HG02885 (cell line): ENCODE measurements around the gene PNRC2.

Source experiments
- ATAC-seq: cut with Tn5 transposase; IDR thresholded peaks from one replicate; pipeline ENCODE4 v1.9.1; 2021; ENCODE audit warnings: mild to moderate bottlenecking; ENCODE audit not compliant: unreplicated experiment, poor library complexity

Gene PNRC2, protein sequence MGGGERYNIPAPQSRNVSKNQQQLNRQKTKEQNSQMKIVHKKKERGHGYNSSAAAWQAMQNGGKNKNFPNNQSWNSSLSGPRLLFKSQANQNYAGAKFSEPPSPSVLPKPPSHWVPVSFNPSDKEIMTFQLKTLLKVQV

DNA sequence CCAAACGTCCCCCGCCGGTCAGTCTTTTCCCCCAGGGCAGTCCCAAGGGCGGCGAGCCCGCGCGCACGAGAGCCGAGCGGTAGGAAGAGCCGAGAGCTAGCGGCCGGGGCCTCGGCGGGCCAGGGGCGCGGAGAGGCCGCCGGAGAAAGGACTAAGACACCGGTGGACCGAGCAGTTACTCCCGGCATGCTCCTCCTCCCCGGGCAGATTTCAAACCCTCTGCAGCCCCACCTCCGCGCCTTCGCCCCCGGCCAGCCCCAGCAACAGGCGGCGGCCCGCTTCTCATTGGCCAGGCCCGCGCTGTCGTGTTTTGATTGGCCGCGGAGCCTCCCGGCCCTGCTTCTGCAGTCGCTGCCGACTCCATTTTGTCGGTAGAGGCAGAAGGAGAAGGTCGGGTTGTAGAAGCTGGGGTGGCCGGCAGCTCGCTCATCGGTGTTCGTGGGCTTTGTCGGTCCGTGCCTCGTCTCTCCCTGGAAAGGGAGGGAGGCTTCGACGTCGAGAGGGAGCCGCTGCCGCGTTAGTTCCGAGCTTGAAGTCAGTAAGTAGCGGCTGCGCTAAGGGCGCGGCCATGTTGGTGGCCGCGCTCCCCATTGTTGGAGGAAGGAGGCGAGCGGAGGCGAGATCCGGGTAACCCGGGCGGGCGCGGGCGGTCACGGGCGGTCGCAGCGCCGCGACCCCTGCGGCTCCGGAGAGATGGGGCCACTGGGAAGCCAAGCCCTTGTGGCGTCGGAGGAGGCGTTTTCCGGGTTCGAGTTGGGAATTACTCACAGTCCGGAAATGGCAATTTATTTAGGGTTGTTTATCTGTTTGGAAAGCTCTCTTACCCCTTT, at the start of gene PNRC2:
Gene PNRC2 (plus strand): TSS at position 368 of the 830 bp plus-strand sequence. CDS start 1,630 bp downstream, outside the sequence.
- peak; percentile 78 for ATAC-seq

DNA sequence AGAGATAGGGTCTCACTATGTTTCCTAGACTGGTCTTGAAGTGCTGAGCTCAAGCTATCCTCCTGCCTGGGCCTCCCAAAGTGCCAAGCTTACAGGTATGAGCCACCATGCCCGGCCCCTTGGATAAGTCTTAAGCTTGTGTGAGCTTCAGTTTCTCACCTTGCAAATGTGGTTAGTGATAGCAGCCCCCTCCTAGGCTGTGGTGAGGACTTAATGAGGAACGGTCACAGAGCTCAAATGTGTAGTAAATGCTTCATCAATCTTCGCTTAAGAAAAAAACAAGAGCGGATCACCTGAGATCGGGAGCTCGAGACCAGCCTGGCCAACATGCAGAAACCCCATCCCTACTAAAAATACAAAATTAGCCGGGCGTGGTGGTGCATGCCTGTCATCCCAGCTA, 49.5 kb upstream of the PNRC2 start:
- no peak for ATAC-seq

DNA sequence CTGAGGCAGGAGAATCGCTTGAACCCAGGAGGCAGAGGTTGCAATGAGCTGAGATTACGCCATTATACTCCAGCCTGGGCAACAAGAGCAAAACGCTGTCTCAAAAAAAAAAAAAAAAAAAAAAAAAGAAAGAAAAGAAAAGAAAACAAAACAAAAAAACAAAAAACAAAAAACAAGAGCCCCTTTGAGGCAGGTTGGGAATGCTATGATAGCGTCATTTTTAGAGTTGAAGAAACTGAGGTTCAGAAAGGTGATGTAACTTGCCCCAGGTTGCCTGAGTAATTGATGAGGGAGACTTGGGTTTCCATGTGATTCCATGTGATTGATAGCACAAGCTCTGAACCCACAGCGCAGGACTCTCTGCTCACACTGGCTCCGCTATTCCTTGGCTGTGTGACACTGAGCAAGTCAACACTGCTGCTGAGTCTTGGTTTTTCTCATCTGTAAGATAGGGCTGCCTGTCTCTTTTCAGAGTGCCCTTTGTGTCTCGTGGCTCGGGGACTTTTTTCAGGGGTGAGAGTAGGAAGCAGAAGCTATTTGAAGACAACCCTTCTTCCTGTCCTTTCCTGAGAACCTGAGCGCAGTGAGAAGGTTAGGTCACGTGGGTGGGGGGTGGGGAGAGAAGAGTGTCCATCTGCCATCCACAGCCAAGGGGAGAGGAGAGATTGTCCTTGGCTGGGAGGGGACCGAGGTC, 48.9 kb upstream of the PNRC2 start:
- no peak for ATAC-seq

DNA sequence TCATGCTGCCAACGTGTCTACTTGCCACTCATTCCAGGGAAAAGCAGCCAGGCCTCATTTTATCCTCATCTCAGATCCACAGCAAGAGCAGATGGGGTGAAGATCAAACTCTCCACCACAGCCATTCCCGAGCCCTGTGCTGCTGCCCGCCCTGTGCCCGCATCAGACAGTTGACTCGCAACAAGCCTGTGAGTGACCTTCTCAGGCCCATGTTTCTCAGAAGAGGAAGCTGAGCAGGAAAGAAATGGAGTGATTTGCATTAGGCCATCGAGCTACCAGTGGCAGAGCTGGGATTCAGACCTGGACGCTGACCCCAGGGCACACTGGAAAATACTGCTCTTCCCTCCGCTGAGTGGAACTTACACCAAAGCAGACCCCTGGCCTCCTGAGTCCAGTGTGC, 47.7 kb upstream of the PNRC2 start:
- no peak for ATAC-seq

DNA sequence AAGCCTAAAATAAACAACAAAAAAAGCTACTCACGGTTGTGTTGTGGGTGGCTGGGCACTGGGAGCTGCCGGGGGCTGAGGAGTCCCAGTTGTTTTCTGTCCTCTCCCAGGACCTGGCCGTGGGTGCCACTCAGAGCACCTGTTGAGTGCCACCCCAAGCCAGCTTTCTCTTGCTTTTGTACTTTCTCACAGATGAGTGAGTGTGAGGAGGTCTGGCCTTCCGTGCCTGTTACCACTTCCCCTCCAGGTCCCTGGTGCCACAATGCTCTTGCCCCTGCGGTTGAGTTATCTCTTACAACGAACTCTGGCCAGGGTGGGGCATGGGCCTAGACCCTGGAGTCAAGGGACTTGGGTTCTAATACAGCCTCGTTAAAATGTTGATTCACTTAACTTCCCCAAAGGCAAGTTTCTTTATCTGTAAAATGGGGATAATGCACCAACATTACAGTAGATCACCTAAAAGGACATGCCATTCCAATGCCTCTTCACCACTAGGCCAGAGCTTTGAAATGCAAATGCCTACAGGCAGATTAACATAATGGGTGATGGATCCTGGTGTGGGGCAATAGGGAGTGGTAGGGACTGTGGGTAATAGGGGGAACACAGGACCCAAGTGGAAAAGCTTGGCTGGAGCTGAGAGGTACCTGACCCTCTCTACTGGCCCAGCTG, 46.3 kb upstream of the PNRC2 start, which contains the start of gene CNR2:
Gene CNR2 (minus strand): TSS at position 151 of the 669 bp plus-strand sequence. CDS start 37,745 bp downstream, outside the sequence.
- no peak for ATAC-seq

DNA sequence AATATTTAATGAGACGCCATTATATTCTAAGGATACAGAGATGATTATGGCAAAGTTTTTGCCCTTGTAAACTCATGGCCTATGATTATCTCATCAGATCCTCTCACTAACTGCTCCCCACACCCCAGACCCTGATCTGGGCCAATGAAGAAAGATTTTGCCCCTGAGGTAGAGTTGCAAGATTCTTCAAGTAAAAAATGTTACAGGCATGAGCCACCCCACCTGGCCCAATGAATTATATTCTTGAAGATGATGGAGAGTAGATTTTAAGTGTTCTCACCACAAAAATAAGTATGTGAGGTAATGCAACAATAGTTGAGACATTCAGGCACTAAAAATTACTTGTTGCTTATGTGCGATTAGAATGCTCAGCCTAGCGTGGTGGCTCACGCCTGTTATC, 44.7 kb upstream of the PNRC2 start:
- no peak for ATAC-seq

DNA sequence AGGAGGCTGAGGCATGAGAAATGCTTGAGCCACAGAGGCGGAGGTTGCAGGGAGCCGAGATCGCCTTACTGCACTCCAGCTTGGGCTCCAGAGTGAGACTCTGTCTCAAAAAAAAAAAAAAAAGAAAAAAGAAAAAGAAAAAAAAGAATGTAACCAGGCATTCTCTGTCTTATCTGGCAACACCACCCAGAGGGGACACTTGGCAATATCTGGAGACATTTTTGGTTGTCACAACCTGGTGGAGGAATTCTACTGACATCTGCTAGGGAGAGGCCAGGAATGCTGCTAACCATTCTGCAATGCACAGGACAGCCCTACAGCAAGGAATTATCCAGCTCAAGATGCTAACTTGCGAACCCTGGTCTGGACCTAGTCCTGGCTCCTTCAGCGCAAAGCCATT, 44.2 kb upstream of the PNRC2 start:
- no peak for ATAC-seq

DNA sequence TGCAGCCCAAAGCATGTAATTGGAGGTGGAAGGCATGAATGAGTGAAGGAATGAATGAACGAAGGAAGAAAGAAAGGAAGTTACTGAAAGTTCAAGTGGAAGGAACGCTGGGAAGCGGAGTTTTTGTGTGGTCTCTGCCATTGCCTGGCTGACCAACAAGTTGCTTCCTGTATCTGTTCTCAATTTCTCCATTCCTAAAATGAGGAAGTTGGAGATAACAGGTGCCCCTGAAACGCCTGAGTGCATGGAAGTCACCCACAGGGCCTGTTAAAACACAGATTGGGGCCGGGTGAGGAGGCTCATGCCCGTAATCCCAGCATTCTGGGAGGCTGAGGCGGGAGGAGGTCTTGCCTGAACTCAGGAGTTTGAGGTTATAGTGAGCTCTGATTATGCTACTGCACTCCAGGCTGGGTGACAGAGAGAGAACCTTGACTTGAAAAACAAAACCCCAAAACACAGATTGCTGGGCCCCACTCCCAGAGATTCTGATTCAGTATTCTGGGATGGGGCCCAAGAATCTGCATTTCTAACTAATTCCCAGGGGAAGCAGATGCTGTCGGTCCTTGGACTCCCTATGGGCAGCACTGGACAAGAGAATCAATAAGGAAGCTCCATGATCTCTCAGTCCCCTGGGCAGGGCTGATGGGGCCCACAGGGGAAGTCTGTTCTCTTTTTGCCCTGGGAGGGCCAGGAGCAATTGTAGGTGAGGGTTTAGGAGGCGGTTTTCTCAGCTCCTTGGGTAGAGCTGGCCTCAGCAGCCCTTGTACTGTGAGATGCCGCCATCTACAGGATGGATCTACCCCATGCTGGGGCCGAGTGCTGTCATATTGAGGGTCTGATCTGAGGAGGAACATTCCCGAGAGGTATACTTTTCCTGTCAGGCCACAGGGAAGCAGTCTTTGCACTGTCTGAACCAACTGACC, 43.2 kb upstream of the PNRC2 start:
- peak; percentile 75 for ATAC-seq

DNA sequence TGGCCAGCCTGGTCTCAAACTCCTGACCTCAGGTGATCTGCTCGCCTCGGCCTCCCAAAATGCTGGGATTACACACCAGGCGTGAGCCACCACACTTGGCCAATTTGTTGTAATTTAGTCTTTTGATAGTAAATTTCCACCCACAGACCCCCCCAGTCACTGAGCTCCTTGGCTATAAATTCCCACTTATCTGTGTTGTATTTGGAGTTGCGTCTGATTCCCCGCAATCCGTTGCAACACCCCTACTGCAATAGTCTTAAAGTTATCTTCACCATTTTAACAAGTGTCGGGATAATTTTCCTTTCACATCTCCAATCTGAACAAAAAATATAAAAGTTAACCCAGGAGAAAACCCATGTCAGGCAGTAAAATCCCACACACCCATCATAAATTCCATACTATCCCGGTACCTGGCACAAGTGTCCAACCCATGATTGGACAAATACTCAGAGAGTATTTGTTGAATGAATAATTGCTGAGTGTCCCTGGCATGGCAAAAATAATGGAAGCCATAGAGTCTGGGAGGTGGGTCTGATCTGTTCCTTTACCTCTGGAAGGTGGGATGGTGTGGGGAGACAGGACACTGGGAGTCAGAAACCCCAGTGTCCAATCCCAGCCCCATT, 37.2 kb upstream of the PNRC2 start:
- ATAC-seq: no peak

DNA sequence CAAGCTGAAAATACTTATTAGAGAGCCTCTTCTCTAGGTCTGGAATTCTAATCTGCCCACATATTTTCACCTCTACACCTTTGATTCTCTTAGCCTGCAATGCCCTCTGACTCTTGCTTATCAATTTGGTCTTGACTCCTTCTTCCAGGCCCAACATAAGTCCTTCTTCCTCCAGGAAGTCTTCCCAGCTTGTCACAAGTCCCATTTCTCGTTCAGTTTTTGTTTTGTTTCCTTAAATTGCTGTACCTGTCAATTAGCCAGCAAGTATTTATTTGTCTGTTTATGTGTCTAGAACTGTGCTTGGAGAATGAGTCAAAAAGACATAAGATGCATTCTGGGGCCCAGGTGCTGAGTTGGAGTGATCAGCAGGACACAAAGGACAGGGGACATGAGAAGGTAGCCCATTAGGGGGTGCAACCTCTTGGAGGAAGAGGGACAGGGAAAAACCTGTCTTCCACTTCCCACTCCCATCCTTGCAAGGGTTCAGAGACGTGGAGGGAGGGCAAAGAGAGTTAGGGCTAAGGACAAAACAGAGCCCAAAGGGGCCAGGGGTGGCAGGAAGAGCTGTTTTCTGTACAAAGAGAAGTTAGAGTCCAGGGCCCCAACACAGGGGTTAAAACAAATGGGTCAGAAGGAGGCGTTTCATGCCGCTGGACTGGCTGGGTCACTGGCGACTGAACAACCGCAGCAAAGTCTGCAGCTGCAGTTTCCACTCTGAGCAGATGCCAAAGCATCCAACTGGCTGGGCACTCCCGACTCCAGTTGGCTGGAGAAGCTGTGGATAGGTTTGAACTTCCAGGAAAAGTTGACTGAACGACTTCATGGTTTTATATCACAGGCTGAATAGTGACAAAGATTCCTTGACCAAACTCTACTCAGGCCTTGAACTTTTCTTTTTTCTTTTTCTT, 35.8 kb upstream of the PNRC2 start:
- ATAC-seq: no peak

DNA sequence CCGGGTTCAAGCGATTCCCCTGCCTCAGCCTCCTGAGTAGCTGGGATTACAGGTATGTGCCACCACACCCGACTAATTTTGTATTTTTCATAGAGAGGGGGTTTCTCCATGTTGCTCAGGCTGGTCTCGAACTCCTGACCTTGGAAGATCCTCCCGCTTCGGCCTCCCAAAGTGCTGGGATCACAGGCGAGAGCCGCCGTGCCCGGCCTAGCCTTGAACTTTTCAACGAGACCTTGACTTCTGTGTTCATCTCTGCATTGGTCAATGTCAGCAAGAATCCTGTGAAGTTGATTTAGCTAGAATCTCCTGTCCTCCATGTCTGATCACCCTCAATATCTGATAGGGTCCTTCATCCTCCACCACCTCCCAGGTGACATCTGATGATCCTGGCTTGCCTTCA, 35.0 kb upstream of the PNRC2 start:
- no peak for ATAC-seq

DNA sequence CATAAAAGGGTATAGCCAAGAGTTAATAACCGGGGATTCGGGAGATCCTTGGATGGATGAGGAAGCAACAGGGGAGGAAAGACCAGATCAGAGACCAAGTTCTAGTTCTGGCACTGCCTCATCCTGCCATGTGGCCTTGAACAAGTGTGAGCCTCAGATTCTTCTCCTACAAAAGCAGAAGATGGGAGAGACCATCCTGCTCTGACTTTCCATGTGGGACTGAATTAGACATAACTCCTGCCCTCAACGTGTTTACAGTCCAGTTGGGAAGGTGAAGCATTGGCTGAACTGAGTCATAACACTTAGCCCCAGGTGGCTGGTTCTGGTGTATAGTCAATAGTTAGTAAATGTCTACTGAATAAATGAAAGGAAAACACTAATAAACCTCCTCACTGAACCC, 34.3 kb upstream of the PNRC2 start:
- no peak for ATAC-seq

DNA sequence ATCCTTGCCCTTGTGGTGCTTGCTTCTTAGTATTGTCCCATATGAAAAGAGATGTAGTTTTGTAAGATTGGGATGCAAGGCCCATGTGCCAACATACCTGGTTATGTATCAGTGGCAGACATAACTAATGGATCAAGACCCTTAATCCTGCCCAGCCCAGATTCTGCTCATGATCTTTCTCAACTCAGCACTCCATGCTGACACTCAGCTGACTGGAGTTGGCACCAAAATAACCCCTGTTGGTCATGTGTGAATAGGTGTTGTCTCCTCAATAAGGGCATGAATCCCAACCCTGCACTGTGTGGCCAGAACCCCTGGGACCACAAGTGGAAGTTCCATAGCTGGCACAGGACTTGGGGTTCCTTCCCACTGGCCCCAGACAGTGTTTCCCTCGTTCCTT, 32.5 kb upstream of the PNRC2 start:
- ATAC-seq: no peak

DNA sequence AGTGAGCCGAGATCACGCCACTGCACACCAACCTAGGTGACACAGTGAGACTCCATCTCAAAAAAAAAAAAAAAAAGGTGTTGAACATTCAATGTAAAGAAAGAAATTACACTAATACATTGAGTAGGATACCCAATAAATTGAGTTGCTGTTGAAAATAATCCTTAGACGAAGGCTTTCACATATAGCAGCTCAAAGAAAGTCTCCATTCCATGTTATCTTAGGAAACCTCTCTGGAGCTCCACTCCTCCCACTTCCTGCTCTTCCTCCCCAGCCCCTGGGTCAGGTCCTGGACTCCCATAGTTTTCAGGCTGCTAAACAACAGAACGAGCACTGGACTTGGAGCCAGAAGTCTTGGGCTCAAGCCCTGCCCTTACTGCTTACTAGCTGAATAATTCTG, 30.8 kb upstream of the PNRC2 start:
- no peak for ATAC-seq

DNA sequence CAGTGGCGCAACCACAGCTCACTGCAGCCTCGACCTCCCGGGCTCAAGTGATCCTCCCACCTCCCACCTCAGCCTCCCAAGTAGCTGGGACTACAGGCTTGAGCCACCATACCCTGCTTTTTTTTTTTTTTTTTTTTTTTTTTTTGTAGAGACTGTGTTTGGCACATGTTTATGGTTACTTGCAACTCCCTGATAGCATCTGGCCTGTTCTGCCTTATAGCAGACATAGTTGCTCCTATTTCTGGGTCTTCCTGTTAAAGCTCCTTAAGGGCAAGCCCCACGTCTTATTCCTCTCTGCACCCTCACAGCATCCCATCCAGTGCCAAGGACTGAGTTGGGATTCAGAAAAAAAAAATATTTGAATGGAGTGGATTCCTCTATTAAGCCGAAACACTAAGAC, 29.4 kb upstream of the PNRC2 start:
- no peak for ATAC-seq

DNA sequence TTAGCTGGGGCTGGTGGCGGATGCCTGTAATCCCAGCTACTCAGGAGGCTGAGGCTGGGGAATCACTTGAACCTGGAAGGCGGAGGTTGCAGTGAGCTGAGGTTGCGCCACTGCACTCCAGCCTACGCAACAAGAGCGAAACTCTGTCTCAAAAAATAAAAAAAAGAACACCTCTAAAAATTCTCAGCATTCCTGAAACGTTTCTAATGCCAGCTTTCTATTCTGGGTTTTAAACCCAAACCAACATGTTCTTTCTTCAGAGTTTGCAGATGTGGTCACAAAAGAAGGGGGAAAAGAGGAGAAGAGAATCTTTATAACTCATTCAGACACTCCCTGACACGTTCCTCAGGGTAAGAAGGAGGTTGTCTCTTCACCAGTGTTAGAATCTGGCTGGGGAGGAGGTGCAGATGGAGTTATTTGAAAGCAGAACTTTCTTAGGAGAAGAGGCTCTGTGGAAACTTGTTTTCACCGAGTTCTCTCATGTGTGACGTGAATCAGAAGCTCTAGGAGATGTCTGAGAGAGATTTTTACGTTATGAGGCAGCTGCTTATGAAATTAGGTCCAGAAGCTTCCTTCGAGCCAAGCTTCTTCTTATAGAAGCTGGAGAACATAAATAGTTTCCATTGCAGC, 28.7 kb upstream of the PNRC2 start:
- ATAC-seq: no peak

DNA sequence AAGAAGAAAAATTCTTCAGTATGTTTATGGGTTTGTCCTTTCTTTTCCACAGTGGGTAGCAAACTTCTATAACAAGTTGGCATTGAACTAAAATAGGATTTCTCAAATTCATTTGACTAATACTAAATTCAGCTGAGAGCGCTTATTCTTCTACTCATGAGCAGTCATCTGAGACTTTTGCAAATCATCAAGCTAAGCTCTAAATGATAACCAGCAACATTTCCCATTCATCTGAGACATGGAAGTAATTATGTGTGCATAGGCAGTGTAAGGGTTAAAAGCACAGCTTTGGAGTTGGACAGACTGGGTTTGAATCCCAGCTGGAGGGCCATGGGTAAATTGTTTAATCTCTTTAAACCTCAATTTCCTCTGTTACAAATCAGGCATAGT, 28.1 kb upstream of the PNRC2 start:
- no peak for ATAC-seq
